PC-3 (cell line): Measurements from ENCODE around the gene NUTM2B. TPM values are rescaled to one million over a fixed set of nuclear protein-coding genes. Genes with fewer than 3 reads are reported as not detected.
A peak's percentile ranks its signal among the peaks of the same experiment; 100 is the strongest.
"Not testable (repeated sequence)": the region's sequence is repeated elsewhere in the genome, so short reads cannot be mapped to it uniquely, and the experiment has no call there.

Experiments
- ATAC-seq: fragments of 200-7000 bp; cut with Tn5 transposase; 2 replicates; pipeline ENCODE4 v1.9.1; 2020; ENCODE audit warnings: mild to moderate bottlenecking, moderate library complexity
- BruUV-seq: library from RNA; stranded (reverse); fragments of 400-500 nt; replicated peaks from 2 replicates; lab custom pipeline; 2021; lab: Mats Ljungman, UMichigan
- CTCF ChIA-PET: fragments of 300-600 bp; sonication (Branson Sonifier 250); formaldehyde crosslinking; loops from one replicate; lab custom pipeline; 2022; ENCODE audit warnings: antibody characterized with exemption; lab: Charles Lee
- POLR2A ChIA-PET: fragments of 300-600 bp; sonication (Branson Sonifier 250); formaldehyde crosslinking; loops from one replicate; lab custom pipeline; 2022; ENCODE audit warnings: antibody characterized with exemption; ENCODE audit not compliant: unreplicated experiment; lab: Charles Lee
- DNase-seq: peaks from one replicate; pipeline ENCODE4 v3.0.0-alpha.2; 2015
- H2AFZ ChIP-seq: fragments of 300-600 bp; sonication (generic); 2 replicates; pipeline ENCODE4 v1.6.0; 2016; ENCODE audit warnings: antibody characterized with exemption, low read length
- H3F3A ChIP-seq: fragments of 300-600 bp; sonication (generic); one replicate; pipeline ENCODE4 v1.6.0; 2017; ENCODE audit warnings: antibody characterized with exemption, low read length, control low read depth, mild to moderate bottlenecking; ENCODE audit not compliant: unreplicated experiment
- H3K27ac ChIP-seq: fragments of 300-600 bp; sonication (generic); 2 replicates; pipeline ENCODE4 v1.5.1; 2016; ENCODE audit warnings: mild to moderate bottlenecking, low read length
- H3K27me3 ChIP-seq: fragments of 300-600 bp; sonication (generic); 2 replicates; pipeline ENCODE4 v1.6.1; 2016; ENCODE audit warnings: low read length, mixed read lengths
- H3K36me3 ChIP-seq: fragments of 300-600 bp; sonication (generic); 2 replicates; pipeline ENCODE4 v1.6.1; 2016; ENCODE audit warnings: low read depth, mixed run types, low read length, mixed read lengths
- H3K4me1 ChIP-seq: fragments of 300-600 bp; sonication (generic); 2 replicates; pipeline ENCODE4 v1.5.1; 2016; ENCODE audit warnings: low read length; ENCODE audit not compliant: insufficient read depth
- H3K4me2 ChIP-seq: fragments of 300-600 bp; sonication (generic); 2 replicates; pipeline ENCODE4 v1.6.0; 2016; ENCODE audit warnings: low read length
- H3K4me3 ChIP-seq: fragments of 300-600 bp; sonication (generic); 2 replicates; pipeline ENCODE4 v1.5.1; 2016; ENCODE audit warnings: mild to moderate bottlenecking, low read length, mixed read lengths
- H3K79me2 ChIP-seq: fragments of 300-600 bp; sonication (generic); 2 replicates; pipeline ENCODE4 v1.6.1; 2017; ENCODE audit warnings: low read length, mixed read lengths
- H3K9ac ChIP-seq: fragments of 300-600 bp; sonication (generic); 2 replicates; pipeline ENCODE4 v1.6.0; 2016; ENCODE audit warnings: mild to moderate bottlenecking, low read length
- H3K9me2 ChIP-seq: fragments of 300-600 bp; sonication (generic); replicated peaks from 2 replicates; pipeline ENCODE4 v1.6.1; 2016; ENCODE audit warnings: mixed run types, low read length, mixed read lengths
- H3K9me3 ChIP-seq: fragments of 300-600 bp; sonication (generic); 2 replicates; pipeline ENCODE4 v1.6.1; 2016; ENCODE audit warnings: low read length, mixed read lengths
- H4K20me1 ChIP-seq: fragments of 300-600 bp; sonication (generic); 2 replicates; pipeline ENCODE4 v1.6.1; 2016; ENCODE audit warnings: low read length, mixed read lengths
- intact Hi-C: fragments of 100-400 bp; cut with micrococcal nuclease; formaldehyde crosslinking; loops from 2 replicates; pipeline ENCODE4 v1.9.0; 2023
- total RNA-seq: library from RNA; depleted of rRNA; stranded (reverse); fragments of >200 nt; gene quantifications from 2 replicates; pipeline ENCODE4 v1.2.3, GENCODE V29; 2014

NUTM2B gene
- total RNA-seq, 1 experiment from 2014 or later, result 0.84 TPM

- POLR2A ChIA-PET, result not testable (repeated sequence)
These were observed 6.4 kb upstream of the NUTM2B start for GRCh38 chr10:79696596-79696995.

GRCh38 chr10:79697141-79697540, 5.9 kb upstream of the NUTM2B start:
- H3K79me2 ChIP-seq, POLR2A ChIA-PET, H3K4me1 ChIP-seq: not testable (repeated sequence)

More at GRCh38 chr10:79696596-79696995, 6.4 kb upstream of the NUTM2B start:
- intact Hi-C loops, H2AFZ ChIP-seq, ATAC-seq, BruUV-seq, DNase-seq, H3K4me2 ChIP-seq, H3K4me3 ChIP-seq, H3F3A ChIP-seq, H3K36me3 ChIP-seq, H3K9ac ChIP-seq, H3K27ac ChIP-seq, CTCF ChIA-PET, H3K79me2 ChIP-seq, H3K4me1 ChIP-seq, H3K9me3 ChIP-seq, H3K27me3 ChIP-seq, H3K9me2 ChIP-seq, H4K20me1 ChIP-seq: not testable (repeated sequence)

GRCh38 chr10:79700381-79700944, 2.6 kb upstream of the NUTM2B start:
- POLR2A ChIA-PET, H3K4me1 ChIP-seq, H3K36me3 ChIP-seq, CTCF ChIA-PET, H3F3A ChIP-seq, H2AFZ ChIP-seq, H3K27me3 ChIP-seq, H3K9ac ChIP-seq, H3K4me3 ChIP-seq, H3K27ac ChIP-seq, DNase-seq, BruUV-seq, intact Hi-C loops, H3K9me2 ChIP-seq, H3K79me2 ChIP-seq, ATAC-seq, H3K4me2 ChIP-seq, H4K20me1 ChIP-seq, H3K9me3 ChIP-seq: not testable (repeated sequence)

More at GRCh38 chr10:79697141-79697540, 5.9 kb upstream of the NUTM2B start:
- H3K9me2 ChIP-seq, H3K36me3 ChIP-seq, H3K4me2 ChIP-seq, H3K9me3 ChIP-seq, ATAC-seq, DNase-seq, BruUV-seq, H3K27ac ChIP-seq, intact Hi-C loops, H3K4me3 ChIP-seq, H3F3A ChIP-seq, H4K20me1 ChIP-seq, H3K9ac ChIP-seq, H2AFZ ChIP-seq, CTCF ChIA-PET, H3K27me3 ChIP-seq: not testable (repeated sequence)

GRCh38 chr10:79707017-79707416, 4.0 kb downstream of the NUTM2B start:
- CTCF ChIA-PET, BruUV-seq, DNase-seq: not testable (repeated sequence)

DNA sequence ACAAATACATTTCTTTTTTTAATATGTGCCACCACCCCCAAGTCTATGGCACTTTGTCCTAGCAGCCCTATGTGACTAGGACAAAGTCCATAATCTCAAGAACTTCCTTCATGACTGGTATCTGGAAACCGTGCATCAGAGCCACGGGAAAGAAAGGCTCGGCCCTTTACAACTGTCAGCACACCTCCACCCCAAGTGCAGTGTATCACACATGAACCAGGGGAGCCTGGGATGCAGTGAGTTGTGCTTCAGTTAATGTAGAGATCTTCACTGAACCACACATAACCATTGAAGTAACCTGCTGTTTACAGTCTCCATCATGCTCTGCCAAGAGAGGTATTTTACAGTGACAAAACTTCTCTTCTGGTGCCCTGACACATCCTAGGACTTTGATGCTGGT, 11.9 kb downstream of the NUTM2B start:
- DNase-seq, intact Hi-C loops, H3K4me2 ChIP-seq, BruUV-seq, H3K4me1 ChIP-seq, H3K27me3 ChIP-seq, H3K27ac ChIP-seq, H3K9me2 ChIP-seq, H3K36me3 ChIP-seq, CTCF ChIA-PET, POLR2A ChIA-PET, ATAC-seq, H2AFZ ChIP-seq, H3K9me3 ChIP-seq, H3K79me2 ChIP-seq, H3K9ac ChIP-seq, H3F3A ChIP-seq, H3K4me3 ChIP-seq, H4K20me1 ChIP-seq: not testable (repeated sequence)

More at GRCh38 chr10:79707017-79707416, 4.0 kb downstream of the NUTM2B start:
- H4K20me1 ChIP-seq, H3K27ac ChIP-seq, POLR2A ChIA-PET, H3K9ac ChIP-seq, H3K4me3 ChIP-seq, H3K27me3 ChIP-seq, H3K9me3 ChIP-seq, ATAC-seq, H3K4me1 ChIP-seq, H3K79me2 ChIP-seq, intact Hi-C loops, H2AFZ ChIP-seq, H3K36me3 ChIP-seq, H3K9me2 ChIP-seq, H3K4me2 ChIP-seq, H3F3A ChIP-seq: not testable (repeated sequence)

DNA sequence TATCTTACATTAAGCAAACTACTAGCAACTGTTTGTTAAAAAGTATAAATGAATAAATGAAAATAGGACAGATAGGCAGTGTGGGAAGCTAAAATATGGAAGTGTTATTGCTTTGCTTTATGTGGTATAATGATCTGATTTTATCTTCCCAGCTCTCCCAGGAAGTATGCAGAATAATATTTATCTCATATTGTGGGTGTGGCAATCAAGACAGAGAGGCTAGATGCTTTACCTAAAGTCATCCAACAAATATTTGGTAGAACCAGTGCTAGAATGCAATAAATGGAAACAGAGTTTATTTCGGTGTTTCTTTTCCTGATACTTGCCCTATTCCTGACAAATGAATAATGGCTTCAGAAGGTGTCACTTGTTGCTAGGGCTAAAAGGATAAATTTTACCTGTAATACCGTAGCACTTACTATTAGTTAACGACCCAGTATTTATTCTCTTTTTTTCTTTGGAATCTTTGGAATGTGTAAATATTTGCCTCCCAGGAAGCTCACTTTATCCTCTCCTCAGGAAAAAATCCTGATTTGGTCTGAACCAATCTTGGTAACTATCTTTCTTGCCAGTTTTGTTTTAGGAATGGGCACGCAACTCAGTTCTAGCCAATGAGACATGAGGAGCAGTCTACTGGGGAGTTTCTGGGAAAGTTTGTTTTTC, 14.0 kb downstream of the NUTM2B start:
- H3K36me3 ChIP-seq, H3K79me2 ChIP-seq, H3K9me2 ChIP-seq, H3K9me3 ChIP-seq, CTCF ChIA-PET, POLR2A ChIA-PET, H2AFZ ChIP-seq, H3K9ac ChIP-seq, H4K20me1 ChIP-seq, H3K4me3 ChIP-seq, BruUV-seq, H3K4me2 ChIP-seq, intact Hi-C loops, H3F3A ChIP-seq, H3K27ac ChIP-seq, H3K4me1 ChIP-seq, H3K27me3 ChIP-seq: not testable (repeated sequence)
- ATAC-seq (peak; percentile 20), DNase-seq (peak; percentile 1)
